H1 (cell line): Measurements from ENCODE around the gene PPIL6. TPM values are rescaled to one million over a fixed set of nuclear protein-coding genes. Genes with fewer than 3 reads are reported as not detected.

ENCODE experiments used
- CTCF ChIA-PET: fragments of 300-600 bp; sonication (Branson Sonifier 250); formaldehyde crosslinking; loops from one replicate; lab custom pipeline; 2021; ENCODE audit not compliant: partially characterized antibody; lab: Charles Lee
- POLR2A ChIA-PET: fragments of 300-600 bp; sonication (Branson Sonifier 250); formaldehyde crosslinking; loops from one replicate; lab custom pipeline; 2021; ENCODE audit warnings: inconsistent platforms; ENCODE audit not compliant: partially characterized antibody; lab: Charles Lee
- DNase-seq, 2 experiments: peaks; one replicate each; pipeline versions ENCODE4 v3.0.0 to v3.0.0-alpha.2; 2010 to 2022; ENCODE audit warnings: low spot score in 2 of 2, low read depth in 1 of 2, mixed read lengths in 1 of 2
- FAIRE-seq: peaks from 2 replicates; lab custom pipeline; 2011; peaks lifted over from hg19 to GRCh38; lab: Jason Lieb, UNC
- H2AFZ ChIP-seq: 2 replicates; pipeline ENCODE4 v1.8.1; 2012; ENCODE audit warnings: low read length, inconsistent platforms
- H2AK5ac ChIP-seq: 2 replicates; pipeline ENCODE4 v1.6.1; 2013; ENCODE audit warnings: low read depth, low read length
- H2BK120ac ChIP-seq: replicated peaks from 2 replicates; pipeline ENCODE3; 2013; ENCODE audit warnings: low read depth, low read length, inconsistent platforms
- H2BK12ac ChIP-seq: 2 replicates; pipeline ENCODE4 v1.6.1; 2013; ENCODE audit warnings: low read depth, low read length
- H2BK15ac ChIP-seq: 2 replicates; pipeline ENCODE4 v1.6.1; 2013; ENCODE audit warnings: low read length
- H2BK20ac ChIP-seq: 2 replicates; pipeline ENCODE4 v1.6.1; 2013; ENCODE audit warnings: low read length
- H2BK5ac ChIP-seq: 2 replicates; pipeline ENCODE4 v1.6.1; 2013; ENCODE audit warnings: low read depth, low read length
- H3K14ac ChIP-seq: 2 replicates; pipeline ENCODE4 v1.6.1; 2013; ENCODE audit warnings: inconsistent platforms; ENCODE audit not compliant: insufficient read length
- H3K18ac ChIP-seq: 2 replicates; pipeline ENCODE4 v1.6.1; 2013; ENCODE audit warnings: low read length; ENCODE audit errors: extremely low read depth
- H3K23ac ChIP-seq: 2 replicates; pipeline ENCODE4 v1.6.1; 2013; ENCODE audit warnings: inconsistent platforms; ENCODE audit not compliant: insufficient read length
- H3K23me2 ChIP-seq: 2 replicates; pipeline ENCODE4 v1.6.1; 2013; ENCODE audit warnings: low read depth, low read length
- H3K27ac ChIP-seq: 2 replicates; pipeline ENCODE4 v1.6.1; 2011; ENCODE audit warnings: low read depth, low read length, inconsistent platforms
- H3K27me3 ChIP-seq, 4 experiments: replicated peaks in 1 of 4; 1 replicate in 1 of 4; 2 replicates in 3 of 4; pipeline versions ENCODE4 v1.6.1 to v1.8.1; 2011 to 2013; ENCODE audit warnings: low read length in 3 of 4, mild to moderate bottlenecking in 3 of 4, inconsistent platforms in 2 of 4, mixed read lengths in 2 of 4, moderate library complexity in 1 of 4; ENCODE audit not compliant: control insufficient read depth in 3 of 4, insufficient read depth in 3 of 4; ENCODE audit errors: extremely low read depth in 1 of 4
- H3K36me3 ChIP-seq, 4 experiments: 2 replicates each; pipeline versions ENCODE4 v1.6.1 to v1.8.1; 2011 to 2013; ENCODE audit warnings: mild to moderate bottlenecking in 4 of 4, low read length in 3 of 4, moderate library complexity in 2 of 4, control low read depth in 1 of 4, inconsistent platforms in 1 of 4; ENCODE audit not compliant: insufficient read depth in 4 of 4, control insufficient read depth in 2 of 4
- H3K4ac ChIP-seq: replicated peaks from 2 replicates; pipeline ENCODE3; 2013; ENCODE audit warnings: low read length, low read depth, mixed read lengths, inconsistent platforms; ENCODE audit not compliant: insufficient read length
- H3K4me1 ChIP-seq, 4 experiments: replicated peaks in 1 of 4; 1 replicate in 1 of 4; 2 replicates in 3 of 4; pipeline versions ENCODE4 v1.6.1 to v1.8.1; 2011 to 2013; ENCODE audit warnings: low read length in 3 of 4, inconsistent platforms in 2 of 4, mixed read lengths in 1 of 4; ENCODE audit not compliant: insufficient read depth in 4 of 4, control insufficient read depth in 3 of 4
- H3K4me2 ChIP-seq, 2 experiments: 2 replicates each; pipeline versions ENCODE4 v1.6.1 to v1.8.1; 2011 to 2013; ENCODE audit warnings: low read depth in 2 of 2, low read length in 2 of 2, control low read depth in 1 of 2, inconsistent platforms in 1 of 2, mild to moderate bottlenecking in 1 of 2; ENCODE audit not compliant: insufficient read depth in 1 of 2
- H3K4me3 ChIP-seq, 4 experiments: fragments of 200-600, 300-600 bp in 1 of 4; sonication (generic), shearing (Covaris generic), sonication (Bioruptor Twin) in 1 of 4; 2 replicates each; pipeline versions ENCODE4 v1.5.1 to v1.8.1; 2011 to 2016; ENCODE audit warnings: low read length in 4 of 4, low read depth in 3 of 4, control low read depth in 2 of 4, inconsistent platforms in 2 of 4, mild to moderate bottlenecking in 2 of 4, mixed read lengths in 1 of 4, moderate library complexity in 1 of 4; ENCODE audit not compliant: insufficient read depth in 2 of 4; ENCODE audit errors: extremely low read depth in 1 of 4
- H3K56ac ChIP-seq: replicated peaks from 2 replicates; pipeline ENCODE3; 2013; ENCODE audit warnings: low read depth, mild to moderate bottlenecking, mixed read lengths, low read length, inconsistent platforms; ENCODE audit not compliant: insufficient read length
- H3K79me1 ChIP-seq: 2 replicates; pipeline ENCODE4 v1.6.1; 2013; ENCODE audit warnings: low read depth, low read length, control low read depth
- H3K79me2 ChIP-seq, 2 experiments: 2 replicates each; pipeline versions ENCODE4 v1.6.1 to v1.8.1; 2012 to 2013; ENCODE audit warnings: low read length in 2 of 2, mild to moderate bottlenecking in 2 of 2, inconsistent platforms in 1 of 2; ENCODE audit not compliant: insufficient read depth in 2 of 2, control insufficient read depth in 1 of 2
- H3K9ac ChIP-seq, 4 experiments: replicated peaks in 1 of 4; 1 replicate in 1 of 4; 2 replicates in 3 of 4; pipeline versions ENCODE4 v1.6.1 to v1.8.1; 2011 to 2013; ENCODE audit warnings: low read depth in 3 of 4, low read length in 3 of 4, control low read depth in 2 of 4, mild to moderate bottlenecking in 2 of 4, moderate library complexity in 2 of 4, inconsistent platforms in 1 of 4; ENCODE audit errors: extremely low read depth in 1 of 4
- H3K9me3 ChIP-seq, 2 experiments: 2 replicates each; pipeline versions ENCODE4 v1.6.1 to v1.8.1; 2012 to 2013; ENCODE audit warnings: mild to moderate bottlenecking in 2 of 2, moderate library complexity in 2 of 2, control low read depth in 1 of 2, inconsistent platforms in 1 of 2, low read depth in 1 of 2, low read length in 1 of 2, mixed read lengths in 1 of 2; ENCODE audit not compliant: insufficient read depth in 2 of 2
- H4K20me1 ChIP-seq, 2 experiments: replicated peaks in 1 of 2; 2 replicates each; pipeline versions ENCODE3 to v1.8.1; 2011 to 2013; ENCODE audit warnings: inconsistent platforms in 2 of 2, low read length in 2 of 2, mild to moderate bottlenecking in 1 of 2; ENCODE audit not compliant: insufficient read depth in 2 of 2, control insufficient read depth in 1 of 2
- H4K5ac ChIP-seq: 2 replicates; pipeline ENCODE4 v1.6.1; 2013; ENCODE audit warnings: low read length, low read depth, mixed read lengths, inconsistent platforms; ENCODE audit not compliant: insufficient read length
- H4K8ac ChIP-seq: 2 replicates; pipeline ENCODE4 v1.8.0; 2013; ENCODE audit warnings: mild to moderate bottlenecking, moderate library complexity, low read length, inconsistent platforms; ENCODE audit not compliant: insufficient read depth; ENCODE audit errors: extremely low read depth
- H4K91ac ChIP-seq: replicated peaks from 2 replicates; pipeline ENCODE3; 2013; ENCODE audit warnings: low read length, mixed read lengths, inconsistent platforms; ENCODE audit not compliant: insufficient read length
- ASH2L ChIP-seq: fragments of 200-600, 300-600 bp; sonication (generic); IDR thresholded peaks from one replicate; pipeline ENCODE4 v1.7.1; 2017; ENCODE audit warnings: low read length
- BACH1 ChIP-seq: IDR thresholded peaks from 2 replicates; pipeline ENCODE4 v1.6.1; 2012; ENCODE audit warnings: low read length, improper control_type of control experiment
- EP300 ChIP-seq, 2 experiments: IDR thresholded peaks; 1 replicate in 1 of 2; 2 replicates in 1 of 2; pipeline ENCODE4 v1.6.1; 2011 to 2012; ENCODE audit warnings: low read depth in 2 of 2, low read length in 2 of 2, mild to moderate bottlenecking in 2 of 2, borderline replicate concordance in 1 of 2, inconsistent platforms in 1 of 2, moderate library complexity in 1 of 2
- JUN ChIP-seq: IDR thresholded peaks from 2 replicates; pipeline ENCODE4 v1.6.1; 2011; ENCODE audit warnings: low read depth, mild to moderate bottlenecking, improper control_type of control experiment, low read length
- JUND ChIP-seq: IDR thresholded peaks from 2 replicates; pipeline ENCODE4 v1.6.1; 2011; ENCODE audit warnings: mild to moderate bottlenecking, improper control_type of control experiment, low read length
- KDM1A ChIP-seq: fragments of 200-600, 300-600 bp; sonication (generic); IDR thresholded peaks from 2 replicates; pipeline ENCODE4 v1.7.1; 2016; ENCODE audit warnings: mild to moderate bottlenecking, low read length, borderline replicate concordance
- MAX ChIP-seq: IDR thresholded peaks from 2 replicates; pipeline ENCODE4 v1.6.1; 2012; ENCODE audit warnings: inconsistent platforms
- NRF1 ChIP-seq: IDR thresholded peaks from 2 replicates; pipeline ENCODE4 v1.6.1; 2011; ENCODE audit warnings: mild to moderate bottlenecking, low read depth, low read length, improper control_type of control experiment
- POLR2A ChIP-seq, 2 experiments: IDR thresholded peaks; 1 replicate in 1 of 2; 2 replicates in 1 of 2; pipeline ENCODE4 v1.6.1; 2011; ENCODE audit warnings: low read depth in 2 of 2, low read length in 2 of 2, mild to moderate bottlenecking in 2 of 2; ENCODE audit errors: control extremely low read depth in 1 of 2
- POLR2AphosphoS5 ChIP-seq: IDR thresholded peaks from 2 replicates; pipeline ENCODE4 v1.6.1; 2011; ENCODE audit warnings: low read depth, low read length
- TBP ChIP-seq: IDR thresholded peaks from 2 replicates; pipeline ENCODE4 v1.6.1; 2011; ENCODE audit warnings: low read depth, low read length, improper control_type of control experiment
- TCF12 ChIP-seq: IDR thresholded peaks from 2 replicates; pipeline ENCODE4 v1.6.1; 2011; ENCODE audit warnings: low read depth, mild to moderate bottlenecking, low read length
- WGBS, 2 experiments: shearing (Covaris generic) in 1 of 2; methylation state at CpG; one replicate each; pipeline versions ENCODE4 v1.1.6 to v1.1.7; 2013 to 2015; ENCODE audit warnings: low lambda C conversion rate in 2 of 2, mixed read lengths in 2 of 2, inconsistent platforms in 1 of 2, low coverage in 1 of 2, missing lambda C conversion rate in 1 of 2; ENCODE audit not compliant: insufficient replicate concordance in 2 of 2, insufficient coverage in 1 of 2, insufficient read length in 1 of 2; ENCODE audit errors: extremely low coverage in 1 of 2, missing lambda C conversion rate in 1 of 2; 5-methylcytosine and 5-hydroxymethylcytosine counted together
- polyA plus RNA-seq, 7 experiments: library from polyadenylated mRNA; depleted of rRNA in 3 of 7; stranded (reverse) in 5 of 7; unstranded in 2 of 7; fragments of >200 nt in 5 of 7; fragments of 200-250 nt in 2 of 7; gene quantifications; 1 replicate in 5 of 7; 2 replicates in 1 of 7; 4 replicates in 1 of 7; pipeline versions ENCODE4 v1.2.1 to v1.2.3, GENCODE V29; 2011 to 2013; ENCODE audit warnings: missing spikeins in 2 of 7, mixed read lengths in 2 of 7
- total RNA-seq: library from RNA; stranded (reverse); fragmentation: NEBNext Ultra II Directional; extraction: Animal tissue kit (Norgen Biotek cat#: 25700); gene quantifications from 2 replicates; pipeline ENCODE4 v1.2.1, GENCODE V29; 2021

Gene PPIL6
- total and polyA plus RNA-seq, 2 of the 8 experiments (the other 6 are each of a cell fraction or from before 2014, with no cell fraction given) = 0.42 to 1.3 TPM

- no peak overlapping the region for H3K23ac ChIP-seq
- no peak overlapping the region for H2BK120ac ChIP-seq
- H3K56ac ChIP-seq = no peak overlapping the region
- WGBS, 2 experiments = 85% methylated on average over 1 of the region's 1 CpG; no CpG with 5 or more reads in 1 of the 2 experiments
- H3K9ac ChIP-seq = no peak overlapping the region
- no peak for TF ChIP-seq KDM1A
- no peak for TF ChIP-seq TBP
- no peak for TF ChIP-seq TCF12
- no peak for TF ChIP-seq POLR2AphosphoS5
- TF ChIP-seq ASH2L = no peak
- no peak for TF ChIP-seq EP300 (IDR thresholded peaks at IDR 0.05; ENCODE audit: borderline replicate concordance in 1 of 2, low read depth in 2 of 2, low read length in 2 of 2)
- no peak for TF ChIP-seq MAX
- no peak for TF ChIP-seq POLR2A (IDR thresholded peaks at IDR 0.05; ENCODE audit: control extremely low read depth in 1 of 2, low read depth in 2 of 2, low read length in 2 of 2)
- no peak for TF ChIP-seq NRF1
- TF ChIP-seq JUN = no peak
- TF ChIP-seq JUND = no peak
- TF ChIP-seq BACH1 = no peak
- no peak overlapping the region for H3K14ac ChIP-seq
- no peaks in the 10 kb centered on the region for H3K79me2 ChIP-seq
- no peaks in the 10 kb centered on the region for H4K20me1 ChIP-seq
- H2BK20ac ChIP-seq = no peak overlapping the region
- DNase-seq = no peak
- ChIA-PET CTCF (interaction anchor here (0.6 to 1.4 kb wide), 2 partner anchors 9 to 476 kb away, joined by 4 to 5 read pairs; no protein-coding TSS in a partner anchor), POLR2A (interaction anchor here (2.3 kb wide), 1 partner anchor 10 kb away, joined by 7 read pairs; no protein-coding TSS in a partner anchor)
- H3K4me2 ChIP-seq = no peak overlapping the region
- H3K79me1 ChIP-seq = no peaks in the 10 kb centered on the region
- no peak overlapping the region for H3K27ac ChIP-seq
- H2BK15ac ChIP-seq = no peak overlapping the region
- H3K4me3 ChIP-seq = no peak overlapping the region
- H4K5ac ChIP-seq = no peak overlapping the region
- H2BK5ac ChIP-seq = no peak overlapping the region
- peaks cover 0 to 3% (median 0%) of the 10 kb centered on the region in 4 experiments; a peak in 1 of 7 replicates for H3K4me1 ChIP-seq
- H4K91ac ChIP-seq = no peak overlapping the region
- H3K23me2 ChIP-seq = no peaks in the 10 kb centered on the region
- no peaks in the 10 kb centered on the region for H3K9me3 ChIP-seq
- H2AFZ ChIP-seq = no peak overlapping the region
- no peak for FAIRE-seq
- no peaks in the 10 kb centered on the region for H3K27me3 ChIP-seq
- H3K18ac ChIP-seq = no peak overlapping the region
- no peak overlapping the region for H2AK5ac ChIP-seq
- H3K36me3 ChIP-seq = no peaks in the 10 kb centered on the region
- H3K4ac ChIP-seq = no peak overlapping the region
- H2BK12ac ChIP-seq = no peak overlapping the region
- no peak overlapping the region for H4K8ac ChIP-seq
Measured at GRCh38 chr6:109421184-109421583, 19.2 kb downstream of the PPIL6 start.
